Measurements from ENCODE around the gene WNT1.

DNA sequence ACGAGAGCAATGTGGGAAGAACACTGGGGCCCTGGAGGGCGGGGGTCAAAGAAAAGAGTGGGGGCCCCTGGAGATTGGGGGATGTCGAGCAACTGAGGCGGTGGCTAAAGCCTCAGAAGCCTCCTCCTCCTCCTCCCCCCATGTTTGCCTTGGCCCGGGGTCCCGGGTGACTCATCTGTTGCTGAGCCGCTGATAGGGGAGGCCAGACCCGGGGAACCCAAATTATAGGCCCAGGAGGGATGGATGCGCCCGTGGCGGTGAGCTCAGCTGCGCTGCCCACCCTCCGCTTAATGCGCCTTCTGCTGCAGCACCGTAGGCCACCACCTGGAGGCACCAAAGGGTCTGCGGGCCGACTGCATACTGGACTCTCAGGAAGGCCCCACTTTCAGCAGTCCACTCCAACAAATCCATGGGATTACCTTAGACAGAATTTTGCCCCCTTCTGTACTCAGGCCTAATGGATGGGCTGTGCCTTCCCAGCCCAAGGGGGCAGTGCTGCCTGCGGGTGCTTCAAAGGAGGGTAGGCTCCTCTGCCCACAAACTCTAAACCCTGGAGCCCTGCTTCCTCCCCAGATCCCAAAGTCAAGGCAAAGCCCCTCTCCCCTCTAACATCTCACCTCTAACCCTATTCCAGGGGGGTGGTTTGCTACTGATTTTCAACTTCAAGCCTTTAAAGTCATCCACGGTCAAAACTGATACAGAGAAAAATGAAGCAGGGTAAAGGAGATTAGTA is 4.0 kb upstream of the WNT1 start:
- TF ChIP-seq CTCF (conservative IDR thresholded peaks at IDR 0.05 in 1 of 2, IDR thresholded peaks at IDR 0.05 in 1 of 2; ENCODE audit: extremely low read depth in 1 of 2, insufficient read depth in 1 of 2, low read depth in 1 of 2, low read length in 2 of 2) (peak; percentile 12 to 38), EZH2 (IDR thresholded peaks at IDR 0.05; ENCODE audit: borderline replicate concordance, low read length) (no peak)

Measured in mammary epithelial cell (primary cell).